T-helper 17 cell (primary cell): ENCODE results near the gene TEX19. TPM values are rescaled to one million over a fixed set of nuclear protein-coding genes. Genes with fewer than 3 reads are reported as not detected.

Experiments used
- ATAC-seq: fragments of 150-1000 bp; cut with Tn5 transposase; 2 replicates; pipeline ENCODE4 v1.10.0; 2021; ENCODE audit warnings: mild to moderate bottlenecking, moderate library complexity
- DNase-seq, 3 donors: peaks; one replicate each; pipeline versions ENCODE4 v3.0.0 to v3.0.0-alpha.2; 2020 to 2021
- H3K9me3 ChIP-seq: one replicate; pipeline ENCODE4 v1.7.0; 2013; ENCODE audit warnings: low read length, mild to moderate bottlenecking; ENCODE audit not compliant: control insufficient read depth, poor library complexity, severe bottlenecking
- H3K27ac Mint-ChIP-seq: one replicate; pipeline ENCODE4 v1.8.0; 2022; ENCODE audit warnings: mild to moderate bottlenecking, moderate library complexity, mixed read lengths
- H3K27me3 Mint-ChIP-seq: one replicate; pipeline ENCODE4 v1.8.0; 2022; ENCODE audit warnings: mixed read lengths
- H3K36me3 Mint-ChIP-seq: one replicate; pipeline ENCODE4 v1.8.0; 2022; ENCODE audit warnings: low read depth, mixed read lengths
- H3K4me1 Mint-ChIP-seq: one replicate; pipeline ENCODE4 v1.8.0; 2022; ENCODE audit warnings: mild to moderate bottlenecking, mixed read lengths
- H3K4me3 Mint-ChIP-seq: one replicate; pipeline ENCODE4 v1.8.0; 2022; ENCODE audit warnings: mild to moderate bottlenecking, moderate library complexity, mixed read lengths
- total RNA-seq, 4 donors: library from RNA in 2 of 4; stranded (reverse) in 2 of 4; gene quantifications; one replicate each; pipeline ENCODE4 v1.2.3 and lab custom pipeline; 2022 to 2026

Gene TEX19
- total RNA-seq, 2 donors from 2014 or later: not detected

- ATAC-seq: no peak
- Mint-ChIP-seq H3K4me3 (no peak overlapping the region), H3K36me3 (no peaks in the 10 kb centered on the region), H3K27me3 (no peaks in the 10 kb centered on the region), H3K27ac (no peak overlapping the region), H3K4me1 (peaks cover 22% of the 10 kb centered on the region)
- DNase-seq: no peak
- no peaks in the 10 kb centered on the region for H3K9me3 ChIP-seq
Measured at GRCh38 chr17:82318169-82318498, 40.9 kb upstream of the TEX19 start.

GRCh38 chr17:82318772-82319606, 40.1 kb upstream of the TEX19 start:
- ATAC-seq (no peak), DNase-seq (no peak)
- H3K9me3 ChIP-seq: no peaks in the 10 kb centered on the region
- H3K4me3 Mint-ChIP-seq: no peak overlapping the region
- H3K4me1 Mint-ChIP-seq: peaks cover 22% of the 10 kb centered on the region
- no peaks in the 10 kb centered on the region for H3K36me3 Mint-ChIP-seq
- no peaks in the 10 kb centered on the region for H3K27me3 Mint-ChIP-seq
- H3K27ac Mint-ChIP-seq: no peak overlapping the region

- H3K4me3 Mint-ChIP-seq: no peak overlapping the region
- ATAC-seq (no peak), DNase-seq (no peak)
- no peaks in the 10 kb centered on the region for H3K27me3 Mint-ChIP-seq
- H3K36me3 Mint-ChIP-seq: no peaks in the 10 kb centered on the region
- H3K27ac Mint-ChIP-seq: no peak overlapping the region
- no peaks in the 10 kb centered on the region for H3K9me3 ChIP-seq
- peaks cover 22% of the 10 kb centered on the region for H3K4me1 Mint-ChIP-seq
Measured at GRCh38 chr17:82319619-82320062, 39.4 kb upstream of the TEX19 start.

GRCh38 chr17:82320140-82320840, 38.8 kb upstream of the TEX19 start:
- no peaks in the 10 kb centered on the region for H3K27me3 Mint-ChIP-seq
- peaks cover 23% of the 10 kb centered on the region for H3K4me1 Mint-ChIP-seq
- H3K27ac Mint-ChIP-seq: peak overlapping the region; percentile 88
- no peaks in the 10 kb centered on the region for H3K36me3 Mint-ChIP-seq
- H3K9me3 ChIP-seq: no peaks in the 10 kb centered on the region
- H3K4me3 Mint-ChIP-seq: no peak overlapping the region
- DNase-seq: no peak
- no peak for ATAC-seq

- H3K4me3 Mint-ChIP-seq: peak overlapping the region; percentile 85
- H3K4me1 Mint-ChIP-seq: peaks cover 15% of the 10 kb centered on the region
- DNase-seq (peak; percentile 64 to 71 (median 68)), ATAC-seq (peak; percentile 78)
- H3K36me3 Mint-ChIP-seq: no peaks in the 10 kb centered on the region
- H3K27ac Mint-ChIP-seq: peak overlapping the region; percentile 88
- H3K9me3 ChIP-seq: no peaks in the 10 kb centered on the region
- H3K27me3 Mint-ChIP-seq: no peaks in the 10 kb centered on the region
Measured at GRCh38 chr17:82320956-82321927, 37.8 kb upstream of the TEX19 start.

GRCh38 chr17:82321947-82322466, 37.0 kb upstream of the TEX19 start:
- no peaks in the 10 kb centered on the region for H3K36me3 Mint-ChIP-seq
- ATAC-seq (no peak), DNase-seq (no peak)
- peak overlapping the region; percentile 88 for H3K27ac Mint-ChIP-seq
- H3K27me3 Mint-ChIP-seq: no peaks in the 10 kb centered on the region
- no peaks in the 10 kb centered on the region for H3K9me3 ChIP-seq
- H3K4me1 Mint-ChIP-seq: peaks cover 15% of the 10 kb centered on the region
- H3K4me3 Mint-ChIP-seq: no peak overlapping the region

- Mint-ChIP-seq H3K27me3 (no peaks in the 10 kb centered on the region), H3K36me3 (no peaks in the 10 kb centered on the region), H3K27ac (peak overlapping the region; percentile 88), H3K4me3 (no peak overlapping the region), H3K4me1 (peaks cover 12% of the 10 kb centered on the region)
- H3K9me3 ChIP-seq: no peaks in the 10 kb centered on the region
- ATAC-seq (no peak), DNase-seq (no peak)
Measured at GRCh38 chr17:82322526-82323453, 36.3 kb upstream of the TEX19 start.

GRCh38 chr17:82323514-82324234, 35.4 kb upstream of the TEX19 start:
- peak overlapping the region; percentile 14 for H3K27ac Mint-ChIP-seq
- peaks cover 12% of the 10 kb centered on the region for H3K4me1 Mint-ChIP-seq
- no peak for DNase-seq

GRCh38 chr17:82324566-82325285, 34.3 kb upstream of the TEX19 start:
- H3K4me3 Mint-ChIP-seq: no peak overlapping the region
- H3K27me3 Mint-ChIP-seq: no peaks in the 10 kb centered on the region
- no peaks in the 10 kb centered on the region for H3K9me3 ChIP-seq
- no peaks in the 10 kb centered on the region for H3K36me3 Mint-ChIP-seq
- peaks cover 12% of the 10 kb centered on the region for H3K4me1 Mint-ChIP-seq
- DNase-seq (no peak), ATAC-seq (no peak)
- peak overlapping the region; percentile 29 for H3K27ac Mint-ChIP-seq

More at GRCh38 chr17:82323514-82324234, 35.4 kb upstream of the TEX19 start:
- no peaks in the 10 kb centered on the region for H3K27me3 Mint-ChIP-seq
- no peak for ATAC-seq
- H3K4me3 Mint-ChIP-seq: no peak overlapping the region
- no peaks in the 10 kb centered on the region for H3K36me3 Mint-ChIP-seq
- no peaks in the 10 kb centered on the region for H3K9me3 ChIP-seq

- H3K9me3 ChIP-seq: no peaks in the 10 kb centered on the region
- no peak overlapping the region for H3K27ac Mint-ChIP-seq
- H3K4me3 Mint-ChIP-seq: no peak overlapping the region
- H3K4me1 Mint-ChIP-seq: peaks cover 12% of the 10 kb centered on the region
- H3K27me3 Mint-ChIP-seq: no peaks in the 10 kb centered on the region
- H3K36me3 Mint-ChIP-seq: no peaks in the 10 kb centered on the region
- DNase-seq (no peak), ATAC-seq (no peak)
Measured at GRCh38 chr17:82325286-82326180, 33.5 kb upstream of the TEX19 start.
